ENCODE measurements around the gene JAM3. TPM values are rescaled to one million over a fixed set of nuclear protein-coding genes. Genes with fewer than 3 reads are reported as not detected.

The JAM3 gene
- total and polyA plus RNA-seq, 2 of the 8 experiments (the other 6 are each of a cell fraction or from before 2014, with no cell fraction given): 19.6 to 42.8 TPM

GRCh38 chr11:134028368-134028920, 40.4 kb upstream of the JAM3 start:
- H3K4me1 ChIP-seq (replicated peaks in 1 of 4; ENCODE audit: control insufficient read depth in 3 of 4, insufficient read depth in 4 of 4, low read length in 3 of 4): peaks cover 0 to 19% (median 6%) of the 10 kb centered on the region in 4 experiments; a peak in 6 of 7 replicates
- no peak for FAIRE-seq

More at GRCh38 chr11:134028368-134028920, 40.4 kb upstream of the JAM3 start:
- Histone ChIP-seq H4K5ac (ENCODE audit: insufficient read length, low read depth, low read length) (no peak overlapping the region), H3K36me3 (ENCODE audit: control insufficient read depth in 2 of 4, insufficient read depth in 4 of 4, low read length in 3 of 4) (no peaks in the 10 kb centered on the region), H2BK5ac (ENCODE audit: low read depth, low read length) (no peak overlapping the region), H3K23ac (ENCODE audit: insufficient read length) (no peak overlapping the region), H3K14ac (ENCODE audit: insufficient read length) (no peak overlapping the region), H2AFZ (ENCODE audit: low read length) (no peak overlapping the region), H4K91ac (replicated peaks; ENCODE audit: insufficient read length, low read length) (no peak overlapping the region), H3K27ac (ENCODE audit: low read depth, low read length) (no peak overlapping the region), H4K20me1 (replicated peaks in 1 of 2; ENCODE audit: control insufficient read depth in 1 of 2, insufficient read depth in 2 of 2, low read length in 2 of 2) (no peaks in the 10 kb centered on the region), H4K8ac (ENCODE audit: extremely low read depth, insufficient read depth, low read length) (no peak overlapping the region), H2AK5ac (ENCODE audit: low read depth, low read length) (no peak overlapping the region), H2BK15ac (ENCODE audit: low read length) (no peak overlapping the region), H3K79me1 (ENCODE audit: low read depth, low read length) (no peaks in the 10 kb centered on the region), H3K4me2 (ENCODE audit: insufficient read depth in 1 of 2, low read depth in 2 of 2, low read length in 2 of 2) (no peak overlapping the region), H3K56ac (replicated peaks; ENCODE audit: insufficient read length, low read depth, low read length) (no peak overlapping the region), H3K9ac (replicated peaks in 1 of 4; ENCODE audit: extremely low read depth in 1 of 4, low read depth in 3 of 4, low read length in 3 of 4) (no peak overlapping the region), H3K18ac (ENCODE audit: extremely low read depth, low read length) (no peak overlapping the region), H3K4ac (replicated peaks; ENCODE audit: insufficient read length, low read depth, low read length) (no peak overlapping the region), H2BK120ac (replicated peaks; ENCODE audit: low read depth, low read length) (no peak overlapping the region), H2BK12ac (ENCODE audit: low read depth, low read length) (no peak overlapping the region), H3K27me3 (replicated peaks in 1 of 4; ENCODE audit: control insufficient read depth in 3 of 4, extremely low read depth in 1 of 4, insufficient read depth in 3 of 4, low read length in 3 of 4) (peaks cover 0 to 5% (median 3%) of the 10 kb centered on the region in 4 experiments; a peak in 3 of 7 replicates), H3K4me3 (ENCODE audit: extremely low read depth in 1 of 4, insufficient read depth in 2 of 4, low read depth in 3 of 4, low read length in 4 of 4) (no peak overlapping the region), H2BK20ac (ENCODE audit: low read length) (no peak overlapping the region), H3K9me3 (ENCODE audit: insufficient read depth in 2 of 2, low read depth in 1 of 2, low read length in 1 of 2) (no peaks in the 10 kb centered on the region), H3K79me2 (ENCODE audit: control insufficient read depth in 1 of 2, insufficient read depth in 2 of 2, low read length in 2 of 2) (no peaks in the 10 kb centered on the region), H3K23me2 (ENCODE audit: low read depth, low read length) (no peaks in the 10 kb centered on the region)
- CTCF ChIA-PET (ENCODE audit: partially characterized antibody): interaction anchor here (0.7 to 7.4 kb wide), 11 partner anchors 12 to 216 kb away, joined by 3 to 91 read pairs (median 5); no protein-coding TSS in a partner anchor
- POLR2A ChIA-PET (ENCODE audit: partially characterized antibody): no interaction called here
- TF ChIP-seq ATF2 (IDR thresholded peaks at IDR 0.05; ENCODE audit: low read length) (no peak), NANOG (IDR thresholded peaks at IDR 0.05; ENCODE audit: insufficient read depth, low read depth, low read length, poor library complexity, severe bottlenecking) (no peak), RNF2 (IDR thresholded peaks at IDR 0.05; ENCODE audit: borderline replicate concordance, low read depth, low read length, missing control alignments, poor library complexity, severe bottlenecking) (no peak), EP300 (IDR thresholded peaks at IDR 0.05; ENCODE audit: borderline replicate concordance in 1 of 2, low read depth in 2 of 2, low read length in 2 of 2) (no peak), BCL11A (IDR thresholded peaks at IDR 0.05; ENCODE audit: low read depth in 2 of 2, low read length in 2 of 2) (no peak), TEAD4 (IDR thresholded peaks at IDR 0.05; ENCODE audit: low read depth, low read length) (no peak), RAD21 (IDR thresholded peaks at IDR 0.05 in 1 of 2, conservative IDR thresholded peaks at IDR 0.05 in 1 of 2; ENCODE audit: low read depth in 2 of 2, low read length in 2 of 2) (no peak)
- DNase-seq (ENCODE audit: low read depth in 1 of 2, low spot score in 2 of 2): no peak
- WGBS, 2 experiments (ENCODE audit: extremely low coverage in 1 of 2, insufficient coverage in 1 of 2, insufficient read length in 1 of 2, insufficient replicate concordance in 2 of 2, low coverage in 1 of 2, low lambda C conversion rate in 2 of 2, missing lambda C conversion rate in 1 of 2): 84% methylated on average over 3 of the region's 3 CpGs; no CpG with 5 or more reads in 1 of the 2 experiments

Data from H1 (cell line).